Iris pigment epithelial cell (primary cell): ENCODE results near the gene CFAP92.
"Not testable (repeated sequence)": the region's sequence is repeated elsewhere in the genome, so short reads cannot be mapped to it uniquely, and the experiment has no call there.

Source experiments
- DNase-seq: peaks from one replicate; pipeline ENCODE4 v3.0.0-alpha.2; 2011; ENCODE audit warnings: low read depth

CFAP92 gene

GRCh38 chr3:128933922-128934253 is 60.0 kb downstream of the CFAP92 start:
- DNase-seq: no peak

- DNase-seq: no peak
These were observed 60.5 kb downstream of the CFAP92 start for GRCh38 chr3:128933213-128933921.

- DNase-seq: no peak
These were observed 61.2 kb downstream of the CFAP92 start for GRCh38 chr3:128932516-128933212.

GRCh38 chr3:128931046-128931445 is 62.8 kb downstream of the CFAP92 start:
- DNase-seq: no peak

- DNase-seq: no peak
These were observed 64.5 kb downstream of the CFAP92 start for GRCh38 chr3:128929364-128929763.

- not testable (repeated sequence) for DNase-seq
These were observed 69.9 kb downstream of the CFAP92 start for GRCh38 chr3:128923986-128924385.

- DNase-seq: no peak
These were observed 70.3 kb downstream of the CFAP92 start for GRCh38 chr3:128923576-128923975.

GRCh38 chr3:128922804-128923459 is 70.9 kb downstream of the CFAP92 start:
- DNase-seq: no peak

- DNase-seq: no peak
These were observed 73.9 kb downstream of the CFAP92 start for GRCh38 chr3:128919988-128920387.

- DNase-seq: no peak
These were observed 76.6 kb downstream of the CFAP92 start for GRCh38 chr3:128917291-128917690.

- DNase-seq: no peak
These were observed 78.8 kb downstream of the CFAP92 start for GRCh38 chr3:128914966-128915645.

GRCh38 chr3:128911911-128912310 is 82.0 kb downstream of the CFAP92 start:
- no peak for DNase-seq

GRCh38 chr3:128910006-128910405 is 83.9 kb downstream of the CFAP92 start:
- no peak for DNase-seq

GRCh38 chr3:128908951-128909350 is 84.9 kb downstream of the CFAP92 start:
- DNase-seq: no peak

GRCh38 chr3:128907706-128908445 is 86.0 kb downstream of the CFAP92 start:
- DNase-seq: no peak

GRCh38 chr3:128906804-128907525 is 86.9 kb downstream of the CFAP92 start:
- no peak for DNase-seq

- DNase-seq: no peak
These were observed 87.7 kb downstream of the CFAP92 start for GRCh38 chr3:128906031-128906803.

- no peak for DNase-seq
These were observed 90.4 kb downstream of the CFAP92 start for GRCh38 chr3:128903501-128903900.

GRCh38 chr3:128902426-128902825 is 91.5 kb downstream of the CFAP92 start:
- no peak for DNase-seq
